PC-9 (cell line): ENCODE measurements around the gene COPZ1. TPM values are rescaled to one million over a fixed set of nuclear protein-coding genes. Genes with fewer than 3 reads are reported as not detected.

Experiments
- BruUV-seq: library from RNA; stranded (reverse); fragments of 400-500 nt; replicated peaks from 2 replicates; lab custom pipeline; 2021; lab: Mats Ljungman, UMichigan
- CTCF ChIA-PET: fragments of 300-600 bp; sonication (Branson Sonifier 250); formaldehyde crosslinking; loops from one replicate; lab custom pipeline; 2022; ENCODE audit warnings: antibody characterized with exemption; lab: Charles Lee
- POLR2A ChIA-PET: fragments of 300-600 bp; sonication (Branson Sonifier 250); formaldehyde crosslinking; loops from one replicate; lab custom pipeline; 2022; ENCODE audit warnings: antibody characterized with exemption; ENCODE audit not compliant: unreplicated experiment; lab: Charles Lee
- DNase-seq, 2 experiments: peaks; one replicate each; pipeline versions ENCODE4 v3.0.0 to v3.0.0-alpha.2; 2015 to 2022; ENCODE audit warnings: mixed read lengths in 1 of 2
- H2AFZ ChIP-seq: fragments of 200-600 bp; sonication (generic); 2 replicates; pipeline ENCODE4 v1.8.1; 2017; ENCODE audit warnings: antibody characterized with exemption
- H3F3A ChIP-seq: fragments of 200-600 bp; sonication (generic); 2 replicates; pipeline ENCODE4 v1.8.1; 2017; ENCODE audit warnings: antibody characterized with exemption, mild to moderate bottlenecking, low read depth; ENCODE audit not compliant: insufficient read depth
- H3K27ac ChIP-seq: fragments of 200-600 bp; sonication (generic); 2 replicates; pipeline ENCODE4 v1.6.1; 2016; ENCODE audit warnings: mixed run types
- H3K27me3 ChIP-seq: fragments of 200-600 bp; sonication (generic); 2 replicates; pipeline ENCODE4 v1.6.1; 2016; ENCODE audit warnings: low read depth, mixed run types; ENCODE audit not compliant: insufficient read depth
- H3K36me3 ChIP-seq: fragments of 200-600 bp; sonication (generic); 2 replicates; pipeline ENCODE4 v1.6.1; 2016; ENCODE audit warnings: low read depth, mixed run types
- H3K4me1 ChIP-seq: fragments of 200-600 bp; sonication (generic); replicated peaks from 2 replicates; pipeline ENCODE4 v1.6.1; 2016; ENCODE audit warnings: mixed run types; ENCODE audit not compliant: insufficient read depth
- H3K4me2 ChIP-seq: fragments of 200-600 bp; sonication (generic); 2 replicates; pipeline ENCODE4 v1.6.1; 2017; ENCODE audit warnings: mixed run types
- H3K4me3 ChIP-seq: fragments of 200-600 bp; sonication (generic); 2 replicates; pipeline ENCODE4 v1.6.1; 2016; ENCODE audit warnings: mixed run types
- H3K79me2 ChIP-seq: fragments of 200-600 bp; sonication (generic); 2 replicates; pipeline ENCODE4 v1.6.1; 2017; ENCODE audit warnings: low read depth, mixed run types
- H3K9me2 ChIP-seq: fragments of 200-600 bp; sonication (generic); 2 replicates; pipeline ENCODE4 v1.8.1; 2017; ENCODE audit warnings: mild to moderate bottlenecking; ENCODE audit not compliant: insufficient read depth
- H3K9me3 ChIP-seq: fragments of 200-600 bp; sonication (generic); 2 replicates; pipeline ENCODE4 v1.8.1; 2016; ENCODE audit warnings: low read depth; ENCODE audit not compliant: insufficient read depth
- H4K20me1 ChIP-seq: fragments of 200-600 bp; sonication (generic); 2 replicates; pipeline ENCODE4 v1.8.1; 2017; ENCODE audit not compliant: insufficient read depth
- CTCF ChIP-seq: fragments of 200-600 bp; sonication (generic); conservative IDR thresholded peaks from 2 replicates; pipeline ENCODE4 v1.6.1; 2017; ENCODE audit warnings: mixed run types, antibody characterized with exemption, mild to moderate bottlenecking, moderate library complexity
- EZH2 ChIP-seq: fragments of 200-600 bp; sonication (generic); IDR thresholded peaks from 2 replicates; pipeline ENCODE4 v1.8.0; 2017; ENCODE audit warnings: antibody characterized with exemption, low read depth
- intact Hi-C: fragments of 100-400 bp; cut with micrococcal nuclease; formaldehyde crosslinking; loops from one replicate; pipeline ENCODE4 v1.10.0; 2022; ENCODE audit not compliant: unreplicated experiment
- total RNA-seq: library from RNA; stranded (reverse); gene quantifications from 2 replicates; pipeline ENCODE4 v1.2.3, GENCODE V29; 2021

Gene COPZ1
- total RNA-seq, 1 experiment from 2014 or later = 232 TPM

DNA sequence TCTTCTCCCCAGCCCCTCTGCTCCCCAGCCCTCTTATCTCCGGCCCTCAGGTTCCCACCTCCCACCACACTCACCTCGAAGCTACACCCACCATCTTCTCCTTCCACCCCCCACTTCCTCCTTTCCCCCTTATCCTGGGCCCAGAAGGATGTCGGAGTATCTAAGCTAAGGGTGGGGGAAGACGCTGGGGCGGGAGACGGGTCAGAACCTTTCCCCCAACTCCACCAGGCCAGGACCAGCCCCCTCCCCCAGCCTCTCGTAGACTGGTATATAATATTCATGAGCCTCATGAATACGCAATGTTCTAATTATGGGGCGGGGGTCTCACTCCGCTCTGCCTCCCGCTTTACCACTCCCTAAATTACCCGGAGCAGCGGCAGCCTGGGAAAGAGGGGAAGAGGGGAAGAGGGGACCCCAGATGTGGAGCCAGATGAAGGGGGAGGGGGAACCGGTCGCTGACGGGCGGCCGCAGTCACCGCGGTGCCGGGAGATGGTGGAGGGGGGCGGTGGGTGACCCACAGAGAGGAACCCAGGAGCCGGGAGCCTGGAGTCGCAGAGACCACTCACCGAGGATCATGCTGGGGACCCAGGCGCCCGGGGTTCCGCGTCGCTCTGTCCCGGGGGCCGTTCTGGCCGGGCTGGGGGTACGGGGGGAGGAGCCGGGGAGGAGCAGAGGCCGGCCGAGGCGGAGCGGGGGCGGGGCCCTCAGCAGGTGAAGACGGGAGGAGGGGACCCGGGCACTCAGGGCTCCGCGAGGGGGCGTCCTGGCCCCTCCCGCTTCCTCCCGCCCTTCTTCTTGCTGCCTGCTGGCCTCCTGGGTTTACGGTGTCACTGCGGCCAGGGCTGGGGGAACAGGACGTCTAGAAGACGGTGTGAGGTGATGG lies 66.0 kb downstream of the COPZ1 start:
- intact Hi-C loops = no loop called here
- Histone ChIP-seq H3K9me3 (no peaks in the 10 kb centered on the region), H3K9me2 (no peaks in the 10 kb centered on the region), H3K4me3 (peak overlapping the region; percentile 38; the same call in 1 of the 2 replicates), H3K79me2 (no peaks in the 10 kb centered on the region), H3K27me3 (no peaks in the 10 kb centered on the region), H4K20me1 (no peaks in the 10 kb centered on the region; the same call in 1 of the 2 replicates), H3F3A (peaks cover 26% of the 10 kb centered on the region), H3K36me3 (no peaks in the 10 kb centered on the region), H3K4me1 (peaks cover 32% of the 10 kb centered on the region), H2AFZ (no peak overlapping the region), H3K27ac (no peak overlapping the region), H3K4me2 (peak overlapping the region; percentile 44)
- POLR2A ChIA-PET = interaction anchor here (0.6 kb wide), 1 partner anchor 259 kb away, joined by 3 read pairs; no protein-coding TSS in a partner anchor
- peak in 1 of 2 experiments; percentile 67 for DNase-seq
- TF ChIP-seq CTCF (no peak), EZH2 (no peak)
- no TSS peak for BruUV-seq
- CTCF ChIA-PET = no interaction called here

DNA sequence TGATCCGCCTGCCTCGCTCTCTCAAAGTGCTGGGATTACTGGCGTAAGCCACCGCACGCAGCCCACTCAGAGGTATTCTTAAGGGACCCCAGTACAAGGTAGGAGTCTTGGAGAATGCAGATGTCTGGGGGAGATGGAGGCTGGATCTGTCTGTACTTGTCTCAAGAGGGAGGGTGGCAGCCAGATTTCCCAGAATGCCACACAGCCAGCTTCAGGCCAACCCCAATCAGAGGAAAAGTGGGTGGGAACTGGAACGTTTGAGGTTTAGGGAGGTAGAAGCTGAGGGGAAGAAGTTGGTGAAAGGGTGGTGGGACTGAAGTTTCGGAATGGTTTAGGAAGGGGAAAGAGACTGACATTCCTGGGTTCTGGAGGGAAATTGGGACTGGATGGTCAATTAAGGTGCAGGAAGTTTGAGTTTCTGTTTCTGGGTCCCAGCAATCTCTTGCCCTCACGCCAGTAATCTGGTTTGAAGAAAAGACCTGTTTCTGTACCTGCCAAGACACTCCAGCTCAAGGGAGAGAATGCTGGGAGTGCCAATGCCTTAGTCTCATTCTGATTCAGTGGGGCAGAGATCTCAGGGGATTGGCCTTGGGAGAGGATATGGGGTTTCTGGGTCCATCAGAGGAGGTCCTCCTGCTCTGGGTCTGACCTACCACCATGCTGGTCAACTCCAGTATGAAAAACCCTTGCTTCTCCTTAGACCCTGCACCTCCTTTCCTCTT lies 67.7 kb downstream of the COPZ1 start:
- H3F3A ChIP-seq = peaks cover 13% of the 10 kb centered on the region
- no peak overlapping the region for H3K4me3 ChIP-seq
- H3K9me3 ChIP-seq = no peaks in the 10 kb centered on the region
- POLR2A ChIA-PET = no interaction called here
- no peaks in the 10 kb centered on the region; the same call in 1 of the 2 replicates for H4K20me1 ChIP-seq
- peaks cover 15% of the 10 kb centered on the region for H3K4me1 ChIP-seq
- intact Hi-C loops = no loop called here
- no peaks in the 10 kb centered on the region for H3K79me2 ChIP-seq
- CTCF ChIA-PET = interaction anchor here (1.0 to 1.3 kb wide), 2 partner anchors 13 to 19 kb away, joined by 3 read pairs; no protein-coding TSS in a partner anchor
- H2AFZ ChIP-seq = no peak overlapping the region
- no peak for DNase-seq
- no peaks in the 10 kb centered on the region for H3K36me3 ChIP-seq
- TF ChIP-seq EZH2 (no peak), CTCF (no peak)
- no peaks in the 10 kb centered on the region for H3K27me3 ChIP-seq
- no peaks in the 10 kb centered on the region for H3K9me2 ChIP-seq
- no peak overlapping the region for H3K27ac ChIP-seq
- BruUV-seq = no TSS peak
- no peak overlapping the region for H3K4me2 ChIP-seq

- Histone ChIP-seq H3K9me3 (no peaks in the 10 kb centered on the region), H3K27me3 (no peaks in the 10 kb centered on the region), H4K20me1 (no peaks in the 10 kb centered on the region; the same call in 1 of the 2 replicates), H3K79me2 (no peaks in the 10 kb centered on the region), H3K36me3 (no peaks in the 10 kb centered on the region), H3K4me1 (peaks cover 9% of the 10 kb centered on the region), H3K4me3 (no peak overlapping the region), H3K27ac (no peak overlapping the region), H3K9me2 (no peaks in the 10 kb centered on the region), H3F3A (peaks cover 7% of the 10 kb centered on the region; the same call in 1 of the 2 replicates), H3K4me2 (no peak overlapping the region), H2AFZ (no peak overlapping the region)
- ChIA-PET CTCF (interaction anchor here (0.6 to 1.3 kb wide), 6 partner anchors 9 to 168 kb away, joined by 3 to 18 read pairs (median 3); partner anchors contain the start of gene ZNF385A), POLR2A (no interaction called here)
- intact Hi-C loops = no loop called here
- TF ChIP-seq EZH2 = no peak
- no peak for TF ChIP-seq CTCF
- no peak for DNase-seq
- BruUV-seq = no TSS peak
These were observed 68.3 kb downstream of the COPZ1 start for GRCh38 chr12:54393207-54393609.
